SU-DHL-6 (cell line): ENCODE data around the gene LHX6.

Experiments used
- H2AFZ ChIP-seq: fragments of 200-600 bp; sonication (generic); 2 replicates; pipeline ENCODE4 v1.6.1; 2014; ENCODE audit warnings: low read depth, mild to moderate bottlenecking, moderate library complexity, mixed read lengths, antibody characterized with exemption, low read length; ENCODE audit not compliant: severe bottlenecking
- H3F3A ChIP-seq: fragments of 200-600 bp; shearing (Covaris generic); 2 replicates; pipeline ENCODE4 v1.6.0; 2016; ENCODE audit warnings: antibody characterized with exemption, mild to moderate bottlenecking; ENCODE audit not compliant: insufficient read depth
- H3K27ac ChIP-seq: fragments of 200-600 bp; sonication (generic); 2 replicates; pipeline ENCODE4 v1.5.1; 2016; ENCODE audit warnings: low read depth, mild to moderate bottlenecking, low read length, moderate library complexity, mixed read lengths
- H3K27me3 ChIP-seq: fragments of 200-600 bp; sonication (generic), shearing (Covaris generic); 2 replicates; pipeline ENCODE4 v1.6.0; 2014; ENCODE audit warnings: mild to moderate bottlenecking, low read length
- H3K36me3 ChIP-seq: fragments of 200-600 bp; sonication (generic); 2 replicates; pipeline ENCODE4 v1.6.1; 2014; ENCODE audit warnings: mild to moderate bottlenecking, low read length, mixed read lengths
- H3K4me2 ChIP-seq: fragments of 300-600, 200-600 bp; shearing (Covaris generic), sonication (generic); 2 replicates; pipeline ENCODE4 v1.6.0; 2014; ENCODE audit warnings: low read length, low read depth, mild to moderate bottlenecking; ENCODE audit not compliant: poor library complexity, severe bottlenecking
- H3K4me3 ChIP-seq: fragments of 200-600 bp; sonication (generic); 2 replicates; pipeline ENCODE4 v1.5.1; 2014; ENCODE audit warnings: antibody characterized with exemption, low read length, mild to moderate bottlenecking, mixed read lengths; ENCODE audit not compliant: insufficient read depth, poor library complexity, severe bottlenecking
- H3K79me2 ChIP-seq: fragments of 200-600 bp; sonication (generic); 2 replicates; pipeline ENCODE4 v1.6.1; 2014; ENCODE audit warnings: mild to moderate bottlenecking, low read length, moderate library complexity; ENCODE audit not compliant: insufficient read depth
- H3K9ac ChIP-seq: fragments of 200-600 bp; sonication (generic); 2 replicates; pipeline ENCODE4 v1.7.0; 2014; ENCODE audit warnings: mild to moderate bottlenecking, low read length
- H3K9me2 ChIP-seq: fragments of 200-600 bp; sonication (generic); replicated peaks from 2 replicates; pipeline ENCODE4 v1.6.1; 2014; ENCODE audit warnings: low read length; ENCODE audit not compliant: insufficient read depth
- H3K9me3 ChIP-seq: fragments of 200-600 bp; sonication (generic); 2 replicates; pipeline ENCODE4 v1.6.1; 2014; ENCODE audit warnings: low read length, mixed read lengths; ENCODE audit not compliant: insufficient read depth
- H4K20me1 ChIP-seq: fragments of 200-600 bp; sonication (generic); 2 replicates; pipeline ENCODE4 v1.6.1; 2014; ENCODE audit warnings: low read depth, mild to moderate bottlenecking, antibody characterized with exemption, low read length, moderate library complexity, mixed read lengths
- EZH2phosphoT487 ChIP-seq: fragments of 200-600 bp; sonication (generic), shearing (Covaris generic); conservative IDR thresholded peaks from 2 replicates; pipeline ENCODE4 v1.6.1; 2018; ENCODE audit warnings: mild to moderate bottlenecking, antibody characterized with exemption, low read length, moderate library complexity, mixed read lengths
- TF ChIP-seq, protein P1 (sequence below): fragments of 200-600 bp; sonication (generic); IDR thresholded peaks from one replicate; pipeline ENCODE4 v1.5.1; 2017; ENCODE audit warnings: antibody characterized with exemption, mild to moderate bottlenecking, low read length, moderate library complexity; ENCODE audit not compliant: insufficient read depth, poor library complexity, severe bottlenecking

LHX6 gene

DNA sequence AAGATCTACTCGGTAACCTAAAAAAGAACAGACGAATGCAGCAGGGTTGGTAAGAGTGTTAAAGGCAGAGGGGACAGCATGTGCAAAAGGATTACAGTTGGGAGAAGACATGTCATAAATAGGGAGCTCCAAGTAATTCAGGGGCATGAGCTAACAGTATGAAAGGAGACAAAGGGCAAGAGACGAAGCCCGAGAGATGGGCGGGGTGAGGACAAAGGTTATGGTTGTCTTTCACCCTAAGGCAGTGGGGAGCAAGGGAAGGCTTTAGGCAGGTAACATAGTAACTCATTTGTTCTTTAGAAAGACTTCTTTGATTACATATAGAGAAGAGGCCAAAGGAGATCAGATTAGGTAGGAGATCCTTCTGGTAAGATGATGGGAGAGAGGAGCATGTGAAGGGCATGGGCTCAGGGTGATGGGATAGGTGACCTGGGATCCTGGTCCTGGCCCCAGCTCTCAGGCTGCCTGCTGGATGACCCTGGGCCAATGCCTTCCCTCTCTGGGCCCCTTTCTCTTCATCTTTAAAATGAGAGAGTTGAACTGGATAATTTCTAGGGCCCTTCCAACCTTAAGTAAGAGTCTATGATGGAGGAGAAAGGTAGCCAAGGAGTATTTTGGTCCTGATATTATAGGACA is 49.6 kb downstream of the LHX6 start:
- H3K79me2 ChIP-seq: no peaks in the 10 kb centered on the region
- no peaks in the 10 kb centered on the region for H3K9me2 ChIP-seq
- H3F3A ChIP-seq: no peaks in the 10 kb centered on the region
- no peak overlapping the region for H3K4me2 ChIP-seq
- TF ChIP-seq EZH2phosphoT487: no peak
- TF ChIP-seq, protein P1, sequence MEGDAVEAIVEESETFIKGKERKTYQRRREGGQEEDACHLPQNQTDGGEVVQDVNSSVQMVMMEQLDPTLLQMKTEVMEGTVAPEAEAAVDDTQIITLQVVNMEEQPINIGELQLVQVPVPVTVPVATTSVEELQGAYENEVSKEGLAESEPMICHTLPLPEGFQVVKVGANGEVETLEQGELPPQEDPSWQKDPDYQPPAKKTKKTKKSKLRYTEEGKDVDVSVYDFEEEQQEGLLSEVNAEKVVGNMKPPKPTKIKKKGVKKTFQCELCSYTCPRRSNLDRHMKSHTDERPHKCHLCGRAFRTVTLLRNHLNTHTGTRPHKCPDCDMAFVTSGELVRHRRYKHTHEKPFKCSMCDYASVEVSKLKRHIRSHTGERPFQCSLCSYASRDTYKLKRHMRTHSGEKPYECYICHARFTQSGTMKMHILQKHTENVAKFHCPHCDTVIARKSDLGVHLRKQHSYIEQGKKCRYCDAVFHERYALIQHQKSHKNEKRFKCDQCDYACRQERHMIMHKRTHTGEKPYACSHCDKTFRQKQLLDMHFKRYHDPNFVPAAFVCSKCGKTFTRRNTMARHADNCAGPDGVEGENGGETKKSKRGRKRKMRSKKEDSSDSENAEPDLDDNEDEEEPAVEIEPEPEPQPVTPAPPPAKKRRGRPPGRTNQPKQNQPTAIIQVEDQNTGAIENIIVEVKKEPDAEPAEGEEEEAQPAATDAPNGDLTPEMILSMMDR: no peak
- H3K9me3 ChIP-seq: no peaks in the 10 kb centered on the region
- no peaks in the 10 kb centered on the region for H4K20me1 ChIP-seq
- H3K27me3 ChIP-seq: 0 out of 2 replicates have a peak, but pooled peaks cover 4% of the 10 kb centered on the region
- H2AFZ ChIP-seq: no peak overlapping the region
- no peaks in the 10 kb centered on the region for H3K36me3 ChIP-seq
- no peak overlapping the region for H3K27ac ChIP-seq
- no peak overlapping the region for H3K4me3 ChIP-seq
- no peak overlapping the region for H3K9ac ChIP-seq

DNA sequence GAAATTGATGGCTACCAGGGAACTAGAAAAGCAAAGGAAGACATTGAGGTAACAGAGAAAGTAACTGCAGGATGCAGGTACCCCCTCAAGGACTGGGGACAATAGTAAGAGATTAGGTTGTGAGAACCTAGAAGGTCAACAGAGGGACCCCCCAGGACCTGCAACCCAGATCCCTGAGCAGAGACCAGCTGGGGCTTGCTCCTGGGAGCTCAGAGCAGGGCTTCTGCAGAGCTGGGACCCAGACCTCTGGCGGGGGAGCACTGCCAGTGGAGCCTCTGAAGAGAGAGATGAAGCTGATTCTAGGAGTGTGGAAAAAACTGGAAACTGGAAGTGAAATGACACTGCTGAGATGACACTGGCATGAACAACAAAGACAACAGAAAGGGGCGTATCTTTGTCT is 51.8 kb downstream of the LHX6 start:
- no peaks in the 10 kb centered on the region for H4K20me1 ChIP-seq
- H3K9me2 ChIP-seq: no peaks in the 10 kb centered on the region
- TF ChIP-seq EZH2phosphoT487: no peak
- TF ChIP-seq, protein P1: no peak
- H3K79me2 ChIP-seq: no peaks in the 10 kb centered on the region
- no peak overlapping the region for H3K9ac ChIP-seq
- H3F3A ChIP-seq: no peaks in the 10 kb centered on the region
- no peaks in the 10 kb centered on the region for H3K9me3 ChIP-seq
- no peak overlapping the region for H2AFZ ChIP-seq
- H3K4me2 ChIP-seq: no peak overlapping the region
- H3K27me3 ChIP-seq: no peaks in the 10 kb centered on the region
- H3K36me3 ChIP-seq: no peaks in the 10 kb centered on the region
- H3K27ac ChIP-seq: no peak overlapping the region
- no peak overlapping the region for H3K4me3 ChIP-seq

DNA sequence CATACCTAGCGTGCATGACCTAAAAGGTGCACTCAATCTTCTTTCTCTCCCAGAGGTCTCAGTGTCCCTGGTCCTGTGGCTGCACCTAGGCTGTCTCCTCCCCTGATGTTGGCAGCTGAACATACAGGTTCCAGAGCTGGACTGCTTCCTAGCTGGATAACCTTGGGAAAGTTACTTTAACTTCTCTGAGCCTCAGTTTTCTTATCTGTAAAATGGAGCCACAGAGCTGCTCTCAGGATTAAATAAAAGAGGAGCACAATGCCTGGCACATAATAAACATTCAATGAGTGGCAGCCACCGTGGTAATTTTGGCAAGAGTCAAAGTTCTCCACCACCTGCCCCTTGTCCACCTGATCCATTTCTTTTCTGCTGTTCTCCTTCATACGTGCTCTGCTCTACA is 55.1 kb downstream of the LHX6 start:
- H3K27me3 ChIP-seq: no peaks in the 10 kb centered on the region; the same call in 1 of the 2 replicates

More for the DNA sequence above, 55.1 kb downstream of the LHX6 start:
- TF ChIP-seq, protein P1: no peak
- no peak for TF ChIP-seq EZH2phosphoT487
- Histone ChIP-seq H3K79me2 (no peaks in the 10 kb centered on the region), H3K27ac (no peak overlapping the region), H3K4me2 (no peak overlapping the region), H3K9me2 (no peaks in the 10 kb centered on the region), H3K9me3 (no peaks in the 10 kb centered on the region), H2AFZ (no peak overlapping the region), H3F3A (no peaks in the 10 kb centered on the region), H3K4me3 (no peak overlapping the region), H4K20me1 (no peaks in the 10 kb centered on the region), H3K36me3 (no peaks in the 10 kb centered on the region), H3K9ac (no peak overlapping the region)
